Inflammatory macrophage treated with lipopolysaccharide for 4 hours (primary cell): ENCODE results near the gene PLXNC1.

ENCODE experiments used
- DNase-seq: peaks from one replicate; pipeline ENCODE4 v3.0.0-alpha.2; 2020

The PLXNC1 gene

GRCh38 chr12:94162108-94162507 is 13.7 kb downstream of the PLXNC1 start:
- DNase-seq = no peak

GRCh38 chr12:94163850-94164249 is 15.5 kb downstream of the PLXNC1 start:
- no peak for DNase-seq

- no peak for DNase-seq
Observed at GRCh38 chr12:94165138-94165537, 16.8 kb downstream of the PLXNC1 start.

GRCh38 chr12:94165670-94166364 is 17.4 kb downstream of the PLXNC1 start:
- DNase-seq = no peak

- no peak for DNase-seq
Observed at GRCh38 chr12:94167071-94167755, 18.8 kb downstream of the PLXNC1 start.

- DNase-seq = no peak
Observed at GRCh38 chr12:94167756-94168416, 19.5 kb downstream of the PLXNC1 start.

- no peak for DNase-seq
Observed at GRCh38 chr12:94169495-94169894, 21.1 kb downstream of the PLXNC1 start.

- peak; percentile 49 for DNase-seq
Observed at GRCh38 chr12:94169966-94170689, 21.8 kb downstream of the PLXNC1 start.

GRCh38 chr12:94170690-94171594 is 22.6 kb downstream of the PLXNC1 start:
- no peak for DNase-seq

GRCh38 chr12:94171595-94171930 is 23.2 kb downstream of the PLXNC1 start:
- DNase-seq = no peak

GRCh38 chr12:94172031-94172430 is 23.7 kb downstream of the PLXNC1 start:
- DNase-seq = peak; percentile 93

GRCh38 chr12:94172973-94173372 is 24.6 kb downstream of the PLXNC1 start:
- DNase-seq = peak; percentile 99

- DNase-seq = peak; percentile 51
Observed at GRCh38 chr12:94173660-94174265, 25.4 kb downstream of the PLXNC1 start.

- DNase-seq = peak; percentile 87
Observed at GRCh38 chr12:94174576-94174975, 26.2 kb downstream of the PLXNC1 start.

GRCh38 chr12:94175763-94176668 is 27.6 kb downstream of the PLXNC1 start:
- DNase-seq = peak; percentile 82

GRCh38 chr12:94178054-94178453 is 29.7 kb downstream of the PLXNC1 start:
- DNase-seq = no peak

GRCh38 chr12:94178882-94179281 is 30.5 kb downstream of the PLXNC1 start:
- DNase-seq = no peak

- no peak for DNase-seq
Observed at GRCh38 chr12:94179723-94180122, 31.3 kb downstream of the PLXNC1 start.

- DNase-seq = peak; percentile 91
Observed at GRCh38 chr12:94180558-94181296, 32.4 kb downstream of the PLXNC1 start.
